HG03280 (cell line): Measurements from ENCODE around the gene WFDC1.

Experiments used
- ATAC-seq: cut with Tn5 transposase; IDR thresholded peaks from one replicate; pipeline ENCODE4 v1.9.1; 2021; ENCODE audit warnings: mild to moderate bottlenecking, moderate library complexity; ENCODE audit not compliant: unreplicated experiment

WFDC1 gene

GRCh38 chr16:84370723-84371552 is 76.3 kb downstream of the WFDC1 start:
- ATAC-seq, result no peak

- no peak for ATAC-seq
Observed at GRCh38 chr16:84371553-84371865, 76.8 kb downstream of the WFDC1 start.

GRCh38 chr16:84373907-84374489 is 79.3 kb downstream of the WFDC1 start:
- ATAC-seq, result no peak

GRCh38 chr16:84378099-84378498 is 83.4 kb downstream of the WFDC1 start:
- ATAC-seq, result no peak

- ATAC-seq, result no peak
Observed at GRCh38 chr16:84378567-84378966, 83.9 kb downstream of the WFDC1 start.

GRCh38 chr16:84379008-84379708 is 84.5 kb downstream of the WFDC1 start:
- ATAC-seq, result no peak
